SJCRH30 (cell line): Measurements from ENCODE around the gene OLFM1. TPM values are rescaled to one million over a fixed set of nuclear protein-coding genes. Genes with fewer than 3 reads are reported as not detected.

Experiments used
- DNase-seq, 2 experiments: peaks; one replicate each; pipeline ENCODE4 v3.0.0-alpha.2; 2015 to 2020
- H3K27ac ChIP-seq: fragments of 250-450 bp; sonication (Bioruptor Pico); 2 replicates; pipeline ENCODE4 v1.5.1; 2020; ENCODE audit warnings: mild to moderate bottlenecking, moderate library complexity
- H3K27me3 ChIP-seq: fragments of 250-450 bp; sonication (Bioruptor Pico); 2 replicates; pipeline ENCODE4 v1.5.1; 2020; ENCODE audit warnings: mild to moderate bottlenecking, moderate library complexity
- H3K36me3 ChIP-seq: fragments of 250-450 bp; sonication (Bioruptor Pico); 2 replicates; pipeline ENCODE4 v1.5.1; 2020; ENCODE audit warnings: mild to moderate bottlenecking, moderate library complexity
- H3K4me1 ChIP-seq: fragments of 250-450 bp; sonication (Bioruptor Pico); 2 replicates; pipeline ENCODE4 v1.5.1; 2020; ENCODE audit warnings: mild to moderate bottlenecking, moderate library complexity
- H3K4me3 ChIP-seq: fragments of 250-450 bp; sonication (Bioruptor Pico); 2 replicates; pipeline ENCODE4 v1.5.1; 2020; ENCODE audit warnings: mild to moderate bottlenecking, moderate library complexity
- H3K9me3 ChIP-seq: fragments of 250-450 bp; sonication (Bioruptor Pico); replicated peaks from 2 replicates; pipeline ENCODE4 v1.5.1; 2020; ENCODE audit warnings: mild to moderate bottlenecking, moderate library complexity
- total RNA-seq: library from RNA; depleted of rRNA; stranded (reverse); fragments of >200 nt; shearing (Covaris generic); gene quantifications from 2 replicates; pipeline ENCODE4 v1.2.3, GENCODE V29; 2014

Gene OLFM1
- total RNA-seq, 1 experiment from 2014 or later = not detected

GRCh38 chr9:135086597-135087488 is 625 bp upstream of the OLFM1 start:
- no peak overlapping the region for H3K4me3 ChIP-seq
- no peak overlapping the region for H3K27ac ChIP-seq
- H3K27me3 ChIP-seq = peaks cover 27% of the 10 kb centered on the region; the same call in 1 of the 2 replicates
- no peaks in the 10 kb centered on the region for H3K4me1 ChIP-seq
- H3K9me3 ChIP-seq = no peaks in the 10 kb centered on the region
- DNase-seq = no peak
- no peaks in the 10 kb centered on the region for H3K36me3 ChIP-seq

DNA sequence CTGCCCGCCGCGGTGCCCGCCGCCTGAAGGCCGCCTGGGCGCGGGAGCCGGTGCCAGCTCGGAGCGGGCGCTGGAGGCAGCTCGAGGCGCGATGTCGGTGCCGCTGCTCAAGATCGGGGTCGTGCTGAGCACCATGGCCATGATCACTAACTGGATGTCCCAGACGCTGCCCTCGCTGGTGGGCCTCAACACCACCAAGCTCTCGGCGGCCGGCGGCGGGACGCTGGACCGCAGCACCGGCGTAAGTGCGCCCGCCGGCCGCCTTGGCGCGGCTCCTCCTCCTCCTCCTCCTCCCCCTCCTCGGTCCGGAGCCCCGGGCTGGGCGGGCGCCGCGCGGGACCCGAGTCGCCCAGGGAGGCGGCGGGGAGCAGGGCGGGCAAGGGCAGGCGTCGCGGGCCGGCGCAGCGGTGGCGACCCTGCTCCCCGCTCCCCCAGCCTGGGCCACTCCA is 455 bp downstream of the OLFM1 start:
- Histone ChIP-seq H3K9me3 (no peaks in the 10 kb centered on the region), H3K4me1 (no peaks in the 10 kb centered on the region), H3K27me3 (peaks cover 25% of the 10 kb centered on the region; the same call in 1 of the 2 replicates), H3K27ac (no peak overlapping the region), H3K4me3 (no peak overlapping the region), H3K36me3 (no peaks in the 10 kb centered on the region)
- DNase-seq = no peak

DNA sequence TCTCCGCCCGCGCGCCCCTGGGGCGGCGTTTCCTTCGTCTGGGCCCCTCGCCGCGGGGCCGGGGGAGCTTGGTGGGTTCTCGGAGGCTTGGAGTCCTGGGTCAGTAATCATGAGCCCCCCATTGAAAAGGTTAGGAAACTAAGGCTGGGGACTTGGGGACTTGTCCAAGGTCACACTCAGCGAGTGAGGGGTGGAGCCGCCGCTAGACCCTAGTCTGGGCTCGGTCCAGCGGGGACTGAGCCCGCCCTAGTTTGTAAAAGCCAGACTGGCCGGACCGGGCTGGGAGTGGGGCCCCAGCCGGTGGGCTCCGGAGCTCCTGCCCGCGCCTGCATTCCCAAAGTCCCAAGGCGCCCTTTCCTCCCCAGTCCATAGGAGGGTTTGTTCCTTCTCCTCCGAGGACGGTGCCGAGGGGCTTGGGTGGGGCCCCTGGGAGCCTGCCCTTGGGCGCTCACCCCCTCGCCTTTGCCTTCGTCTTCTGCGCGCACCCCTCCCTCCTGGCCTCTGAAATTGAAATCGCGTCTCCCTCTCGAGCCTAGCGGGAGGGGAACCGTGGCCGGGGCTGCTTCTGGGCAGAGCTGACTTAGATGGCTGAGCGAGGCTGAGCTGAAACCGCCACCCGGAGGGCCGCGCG is 995 bp downstream of the OLFM1 start:
- Histone ChIP-seq H3K27ac (no peak overlapping the region), H3K4me3 (no peak overlapping the region), H3K27me3 (peaks cover 20% of the 10 kb centered on the region; the same call in 1 of the 2 replicates), H3K4me1 (no peaks in the 10 kb centered on the region), H3K9me3 (no peaks in the 10 kb centered on the region), H3K36me3 (no peaks in the 10 kb centered on the region)
- DNase-seq = no peak

GRCh38 chr9:135088979-135089847 is 1.7 kb downstream of the OLFM1 start:
- peaks cover 12% of the 10 kb centered on the region for H3K27me3 ChIP-seq
- H3K27ac ChIP-seq = no peak overlapping the region
- H3K36me3 ChIP-seq = no peaks in the 10 kb centered on the region
- no peak for DNase-seq
- H3K9me3 ChIP-seq = no peaks in the 10 kb centered on the region
- no peak overlapping the region for H3K4me3 ChIP-seq
- no peaks in the 10 kb centered on the region for H3K4me1 ChIP-seq

GRCh38 chr9:135090081-135090480 is 2.6 kb downstream of the OLFM1 start:
- H3K36me3 ChIP-seq = no peaks in the 10 kb centered on the region
- H3K9me3 ChIP-seq = no peaks in the 10 kb centered on the region
- DNase-seq = no peak
- H3K27me3 ChIP-seq = peaks cover 4% of the 10 kb centered on the region
- no peak overlapping the region for H3K4me3 ChIP-seq
- no peaks in the 10 kb centered on the region for H3K4me1 ChIP-seq
- no peak overlapping the region for H3K27ac ChIP-seq

- H3K36me3 ChIP-seq = no peaks in the 10 kb centered on the region
- no peaks in the 10 kb centered on the region for H3K4me1 ChIP-seq
- no peak overlapping the region for H3K27ac ChIP-seq
- no peak overlapping the region for H3K4me3 ChIP-seq
- DNase-seq = peak in 1 of 2 experiments; percentile 34
- H3K27me3 ChIP-seq = peaks cover 3% of the 10 kb centered on the region
- H3K9me3 ChIP-seq = no peaks in the 10 kb centered on the region
Measured at GRCh38 chr9:135090547-135090946, 3.1 kb downstream of the OLFM1 start.

- H3K27me3 ChIP-seq = no peaks in the 10 kb centered on the region; the same call in none of the 2 replicates
- no peak overlapping the region for H3K27ac ChIP-seq
- H3K9me3 ChIP-seq = no peaks in the 10 kb centered on the region
- no peak for DNase-seq
- H3K36me3 ChIP-seq = no peaks in the 10 kb centered on the region
- H3K4me3 ChIP-seq = no peak overlapping the region
- no peaks in the 10 kb centered on the region for H3K4me1 ChIP-seq
Measured at GRCh38 chr9:135091545-135091944, 4.1 kb downstream of the OLFM1 start.

DNA sequence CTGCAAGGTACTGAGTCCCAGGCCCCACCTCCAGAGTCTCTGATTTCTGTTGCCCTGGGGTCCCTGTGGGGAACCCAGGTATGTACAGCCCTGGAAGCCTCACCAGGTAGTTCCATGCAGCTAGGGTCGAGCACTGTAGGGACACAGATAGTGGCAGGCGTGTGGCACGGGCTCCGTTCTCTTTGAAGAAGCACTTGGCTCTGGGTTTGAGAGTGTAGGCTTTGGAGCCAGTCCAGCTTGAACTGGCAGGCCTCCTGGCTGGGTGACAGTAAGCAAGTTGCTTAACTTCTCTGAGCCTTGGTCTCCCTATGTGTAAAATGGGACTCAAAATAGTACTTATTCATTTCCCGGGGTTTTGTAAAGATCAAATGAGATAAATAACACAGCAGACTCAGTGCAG is 5.6 kb downstream of the OLFM1 start:
- Histone ChIP-seq H3K4me3 (no peak overlapping the region), H3K27ac (no peak overlapping the region), H3K36me3 (no peaks in the 10 kb centered on the region), H3K4me1 (no peaks in the 10 kb centered on the region), H3K9me3 (no peaks in the 10 kb centered on the region), H3K27me3 (no peaks in the 10 kb centered on the region; the same call in none of the 2 replicates)
- no peak for DNase-seq

DNA sequence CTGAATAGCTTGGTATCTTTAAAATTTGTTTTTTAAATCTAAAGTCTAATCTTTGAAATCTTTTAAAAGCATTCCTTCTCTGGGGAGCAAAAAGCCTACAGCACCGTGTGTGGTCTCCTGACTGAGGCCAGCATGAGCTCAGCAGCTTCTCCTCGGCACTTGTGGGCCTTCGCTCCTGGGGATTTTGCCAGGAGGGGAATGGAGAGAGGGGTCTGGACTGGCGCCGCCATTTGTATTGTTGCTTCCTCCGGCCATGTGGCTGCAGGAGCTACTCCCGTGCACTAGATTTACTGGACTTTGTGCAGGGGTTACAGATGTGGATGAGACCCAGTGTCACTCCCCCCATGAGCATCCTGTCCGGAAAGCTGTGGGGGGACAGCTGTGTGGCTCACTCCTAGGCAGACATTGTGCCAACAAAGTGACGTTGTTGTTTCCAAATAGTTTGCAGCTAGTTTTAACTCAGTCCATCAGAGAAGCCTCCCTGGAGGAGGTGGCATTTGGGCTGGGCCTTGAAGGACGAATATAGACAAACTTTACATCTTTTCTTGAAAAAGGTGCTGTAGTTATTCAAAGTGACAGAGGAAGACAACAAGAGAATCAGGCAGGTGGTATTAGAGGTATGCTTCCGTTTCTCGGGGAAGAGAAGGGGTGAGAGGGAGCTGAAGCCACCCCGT is 6.6 kb downstream of the OLFM1 start:
- Histone ChIP-seq H3K4me3 (no peak overlapping the region), H3K4me1 (no peaks in the 10 kb centered on the region)
- DNase-seq = peak; percentile 24 to 27

DNA sequence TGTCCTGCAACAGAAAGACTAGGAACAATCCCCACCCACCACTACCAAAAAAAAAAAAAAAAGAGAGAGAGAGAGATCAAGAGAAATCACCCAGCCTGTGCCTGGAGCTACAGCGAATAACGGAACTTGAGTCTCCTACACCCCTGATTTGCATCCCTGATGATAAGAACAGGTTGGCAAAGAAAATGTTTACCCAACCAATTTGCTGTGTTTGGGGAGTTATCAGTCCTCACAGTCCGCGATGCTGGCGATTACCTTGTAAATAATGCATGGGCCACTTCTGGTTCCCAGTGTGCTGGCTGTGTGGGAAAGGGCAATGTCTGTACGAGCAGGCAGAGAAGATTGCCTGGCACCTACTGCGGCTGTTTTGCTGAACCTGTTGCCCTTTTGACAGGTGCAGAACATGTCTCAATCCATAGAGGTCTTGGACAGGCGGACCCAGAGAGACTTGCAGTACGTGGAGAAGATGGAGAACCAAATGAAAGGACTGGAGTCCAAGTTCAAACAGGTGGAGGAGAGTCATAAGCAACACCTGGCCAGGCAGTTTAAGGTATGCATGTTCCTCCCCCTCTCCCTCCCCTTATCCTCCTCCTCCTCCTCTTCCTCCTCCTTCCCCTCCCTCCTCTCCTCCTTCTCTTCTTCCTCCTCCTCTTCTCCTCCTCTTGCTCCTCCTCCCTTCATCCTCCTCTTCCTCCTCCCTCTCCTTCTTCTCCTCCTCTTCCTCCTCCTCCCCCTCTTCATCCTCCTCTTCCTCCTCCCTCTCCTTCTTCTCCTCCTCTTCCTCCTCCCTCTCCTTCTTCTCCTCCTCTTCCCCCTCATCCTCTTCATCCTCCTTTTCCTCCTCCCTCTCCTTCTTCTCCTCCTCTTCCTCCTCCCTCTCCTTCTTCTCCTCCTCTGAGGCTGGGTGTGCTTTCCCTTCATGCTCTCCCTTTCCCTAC is 8.3 kb downstream of the OLFM1 start:
- H3K27me3 ChIP-seq = no peaks in the 10 kb centered on the region; the same call in none of the 2 replicates
- H3K4me1 ChIP-seq = no peaks in the 10 kb centered on the region
- H3K27ac ChIP-seq = no peak overlapping the region
- DNase-seq = no peak
- H3K9me3 ChIP-seq = no peaks in the 10 kb centered on the region
- H3K4me3 ChIP-seq = no peak overlapping the region
- no peaks in the 10 kb centered on the region for H3K36me3 ChIP-seq

More for the DNA sequence above, 6.6 kb downstream of the OLFM1 start:
- Histone ChIP-seq H3K27ac (no peak overlapping the region), H3K9me3 (no peaks in the 10 kb centered on the region), H3K36me3 (no peaks in the 10 kb centered on the region), H3K27me3 (no peaks in the 10 kb centered on the region; the same call in none of the 2 replicates)

DNA sequence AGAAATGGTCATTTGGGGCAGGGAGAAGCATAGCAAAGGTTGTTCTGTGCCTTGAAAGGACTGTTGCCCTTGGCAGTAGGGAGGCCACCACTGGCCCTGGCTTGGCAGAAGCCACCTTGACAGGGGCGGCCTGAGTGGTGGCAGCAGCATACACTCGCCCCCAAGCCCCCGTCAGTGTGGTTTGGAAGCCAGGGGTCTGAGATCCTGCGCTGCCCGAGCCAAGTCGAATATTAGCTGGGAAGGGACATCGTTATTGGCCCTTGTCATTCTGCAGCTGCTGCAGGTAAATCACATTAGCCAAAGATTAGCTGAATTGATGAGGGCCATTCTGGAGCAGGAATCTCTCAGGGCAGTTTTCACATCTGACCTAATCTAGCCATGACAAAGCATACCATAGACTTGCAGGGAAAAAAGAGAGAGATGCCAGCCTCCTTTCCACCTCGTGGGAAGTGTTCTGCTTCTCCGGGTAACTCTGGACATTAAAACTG is 9.0 kb downstream of the OLFM1 start:
- H3K27ac ChIP-seq = no peak overlapping the region
- no peaks in the 10 kb centered on the region for H3K36me3 ChIP-seq
- no peak for DNase-seq
- peaks cover 5% of the 10 kb centered on the region for H3K27me3 ChIP-seq
- no peaks in the 10 kb centered on the region for H3K4me1 ChIP-seq
- H3K9me3 ChIP-seq = no peaks in the 10 kb centered on the region
- no peak overlapping the region for H3K4me3 ChIP-seq

GRCh38 chr9:135098400-135099105 is 11.1 kb downstream of the OLFM1 start:
- Histone ChIP-seq H3K4me1 (no peaks in the 10 kb centered on the region), H3K4me3 (no peak overlapping the region), H3K36me3 (no peaks in the 10 kb centered on the region), H3K9me3 (no peaks in the 10 kb centered on the region), H3K27me3 (peaks cover 26% of the 10 kb centered on the region), H3K27ac (no peak overlapping the region)
- peak; percentile 42 to 50 for DNase-seq

DNA sequence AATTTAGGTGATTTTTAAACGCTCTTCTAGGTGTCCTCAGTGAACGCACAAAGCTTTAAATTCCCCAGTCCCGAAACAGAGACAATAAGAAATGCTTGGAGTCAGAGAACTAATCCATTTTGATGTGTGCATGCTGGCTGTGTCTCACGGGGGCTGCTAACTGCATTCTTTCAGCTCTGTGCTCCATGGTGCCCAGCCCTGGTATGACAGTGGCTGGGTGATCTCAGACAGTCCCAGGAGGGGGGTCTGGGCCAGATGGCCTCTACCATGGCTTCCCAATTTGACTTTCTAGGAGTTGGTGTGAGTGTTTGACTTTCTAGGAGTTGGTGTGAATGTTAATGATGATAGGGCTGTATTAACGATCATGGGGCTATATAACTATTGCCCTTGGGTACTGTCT is 12.1 kb downstream of the OLFM1 start:
- Histone ChIP-seq H3K4me3 (no peak overlapping the region), H3K4me1 (no peaks in the 10 kb centered on the region), H3K9me3 (no peaks in the 10 kb centered on the region), H3K36me3 (no peaks in the 10 kb centered on the region), H3K27me3 (peaks cover 36% of the 10 kb centered on the region), H3K27ac (no peak overlapping the region)
- DNase-seq = no peak
